Uterus (tissue), 4 donors: Measurements from ENCODE around the gene APCDD1. TPM values are rescaled to one million over a fixed set of nuclear protein-coding genes. Genes with fewer than 3 reads are reported as not detected.

Experiments used
- DNase-seq, 2 donors: peaks; one replicate each; pipeline ENCODE4 v3.0.0-alpha.2; 2019 to 2020
- H3K27ac ChIP-seq, 2 donors: fragments of 200-600 bp; sonication (generic); 1 replicate in 1 of 2; 2 replicates in 1 of 2; pipeline ENCODE4 v1.5.1; 2016 to 2018
- H3K27me3 ChIP-seq, 2 donors: fragments of 200-600 bp; sonication (generic); one replicate each; pipeline ENCODE4 v1.5.1; 2018 to 2019; ENCODE audit warnings: control low read depth in 1 of 2
- H3K36me3 ChIP-seq, 2 donors: fragments of 200-600 bp; sonication (generic); one replicate each; pipeline ENCODE4 v1.5.1; 2019; ENCODE audit warnings: control low read depth in 1 of 2
- H3K4me1 ChIP-seq, 2 donors: fragments of 200-600 bp; sonication (generic); one replicate each; pipeline ENCODE4 v1.5.1; 2018 to 2019; ENCODE audit warnings: control low read depth in 1 of 2
- H3K4me3 ChIP-seq, 2 donors: fragments of 200-600 bp; sonication (generic); 1 replicate in 1 of 2; 2 replicates in 1 of 2; pipeline ENCODE4 v1.5.1; 2018 to 2019; ENCODE audit warnings: mild to moderate bottlenecking in 1 of 2
- H3K9me3 ChIP-seq, 2 donors: fragments of 200-600 bp; sonication (generic); one replicate each; pipeline ENCODE4 v1.5.1; 2019; ENCODE audit warnings: control low read depth in 1 of 2
- POLR2A ChIP-seq, 2 donors: fragments of 450-650 bp; IDR thresholded peaks; one replicate each; pipeline ENCODE4 v1.6.1; 2016; ENCODE audit warnings: antibody characterized with exemption in 2 of 2, mild to moderate bottlenecking in 1 of 2, moderate library complexity in 1 of 2
- intact Hi-C: fragments of 100-400 bp; cut with DNase I; formaldehyde crosslinking; loops from one replicate; pipeline ENCODE4 v1.15.1; 2023; ENCODE audit warnings: low total_unique reads
- total RNA-seq, 4 donors: library from RNA; depleted of rRNA in 3 of 4; stranded (reverse); fragments of >200 nt in 3 of 4; gene quantifications; one replicate each; pipeline versions ENCODE4 v1.1.0 to v1.2.4, GENCODE V29; 2014 to 2023
- TF ChIP-seq, protein P1 (sequence below), 4 experiments: fragments of 200-600 bp in 2 of 4; fragments of 450-650 bp in 2 of 4; sonication (generic) in 2 of 4; IDR thresholded peaks; one replicate each; pipeline ENCODE4 v1.5.1; 2016 to 2019; ENCODE audit warnings: antibody characterized with exemption in 4 of 4, mild to moderate bottlenecking in 2 of 4, moderate library complexity in 1 of 4
- donor health status: DM: yes; HTN: yes; CAD: no.

The APCDD1 gene
- total RNA-seq, 4 donors from 2014 or later = 8.2 to 288 (median 113) TPM

DNA sequence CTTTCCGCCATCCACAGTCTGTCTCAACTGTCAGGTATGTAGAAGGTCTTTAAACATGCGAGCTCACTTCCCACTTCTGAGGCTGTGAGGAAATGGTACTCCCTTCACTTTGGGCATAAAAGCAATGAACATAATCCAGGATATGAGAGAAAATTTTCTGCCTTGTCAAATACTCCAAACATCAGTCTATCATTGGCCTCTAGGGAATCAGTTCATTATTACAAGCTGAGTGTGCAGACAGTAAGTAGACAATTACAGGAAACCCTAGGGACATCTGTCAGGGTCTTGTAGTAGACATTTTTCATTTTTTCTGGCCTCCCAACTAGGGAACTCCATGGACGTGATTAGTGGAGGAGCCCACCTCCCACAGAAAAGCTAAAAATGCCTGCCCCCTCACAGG lies 13.6 kb upstream of the APCDD1 start:
- H3K27ac ChIP-seq = no peak overlapping the region
- no peak for DNase-seq
- intact Hi-C loops = no loop called here
- no peaks in the 10 kb centered on the region for H3K4me1 ChIP-seq
- TF ChIP-seq, protein P1, sequence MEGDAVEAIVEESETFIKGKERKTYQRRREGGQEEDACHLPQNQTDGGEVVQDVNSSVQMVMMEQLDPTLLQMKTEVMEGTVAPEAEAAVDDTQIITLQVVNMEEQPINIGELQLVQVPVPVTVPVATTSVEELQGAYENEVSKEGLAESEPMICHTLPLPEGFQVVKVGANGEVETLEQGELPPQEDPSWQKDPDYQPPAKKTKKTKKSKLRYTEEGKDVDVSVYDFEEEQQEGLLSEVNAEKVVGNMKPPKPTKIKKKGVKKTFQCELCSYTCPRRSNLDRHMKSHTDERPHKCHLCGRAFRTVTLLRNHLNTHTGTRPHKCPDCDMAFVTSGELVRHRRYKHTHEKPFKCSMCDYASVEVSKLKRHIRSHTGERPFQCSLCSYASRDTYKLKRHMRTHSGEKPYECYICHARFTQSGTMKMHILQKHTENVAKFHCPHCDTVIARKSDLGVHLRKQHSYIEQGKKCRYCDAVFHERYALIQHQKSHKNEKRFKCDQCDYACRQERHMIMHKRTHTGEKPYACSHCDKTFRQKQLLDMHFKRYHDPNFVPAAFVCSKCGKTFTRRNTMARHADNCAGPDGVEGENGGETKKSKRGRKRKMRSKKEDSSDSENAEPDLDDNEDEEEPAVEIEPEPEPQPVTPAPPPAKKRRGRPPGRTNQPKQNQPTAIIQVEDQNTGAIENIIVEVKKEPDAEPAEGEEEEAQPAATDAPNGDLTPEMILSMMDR (IDR thresholded peaks at IDR 0.05) = no peak
- TF ChIP-seq POLR2A (IDR thresholded peaks at IDR 0.05) = no peak
- H3K4me3 ChIP-seq = no peak overlapping the region
- H3K27me3 ChIP-seq = no peaks in the 10 kb centered on the region
- no peaks in the 10 kb centered on the region for H3K36me3 ChIP-seq
- no peaks in the 10 kb centered on the region for H3K9me3 ChIP-seq

DNA sequence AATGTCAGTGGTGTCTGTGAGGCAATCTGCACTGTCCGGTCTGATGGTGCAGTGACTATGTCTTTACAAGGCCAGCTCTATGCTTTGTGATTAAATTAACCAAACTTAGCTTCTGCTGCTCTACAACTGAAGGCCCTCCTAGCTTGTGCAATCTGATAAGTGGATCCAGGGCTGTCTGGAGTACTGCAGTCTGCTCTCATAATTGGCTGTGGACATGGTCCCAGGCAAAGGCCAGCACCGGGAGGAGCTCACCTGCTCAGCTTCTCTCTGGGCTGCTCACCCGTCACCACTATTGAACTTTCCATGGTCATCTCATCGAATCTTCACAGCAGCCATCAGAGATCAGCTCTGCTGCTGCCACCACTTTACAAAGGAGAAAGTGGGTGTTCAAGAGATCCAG lies 13.0 kb upstream of the APCDD1 start:
- no peaks in the 10 kb centered on the region for H3K9me3 ChIP-seq
- intact Hi-C loops = no loop called here
- no peaks in the 10 kb centered on the region for H3K4me1 ChIP-seq
- H3K4me3 ChIP-seq = no peak overlapping the region
- no peaks in the 10 kb centered on the region for H3K27me3 ChIP-seq
- no peak for DNase-seq
- no peaks in the 10 kb centered on the region for H3K36me3 ChIP-seq
- no peak overlapping the region for H3K27ac ChIP-seq
- no peak for TF ChIP-seq POLR2A (IDR thresholded peaks at IDR 0.05)
- TF ChIP-seq, protein P1 (IDR thresholded peaks at IDR 0.05) = no peak

DNA sequence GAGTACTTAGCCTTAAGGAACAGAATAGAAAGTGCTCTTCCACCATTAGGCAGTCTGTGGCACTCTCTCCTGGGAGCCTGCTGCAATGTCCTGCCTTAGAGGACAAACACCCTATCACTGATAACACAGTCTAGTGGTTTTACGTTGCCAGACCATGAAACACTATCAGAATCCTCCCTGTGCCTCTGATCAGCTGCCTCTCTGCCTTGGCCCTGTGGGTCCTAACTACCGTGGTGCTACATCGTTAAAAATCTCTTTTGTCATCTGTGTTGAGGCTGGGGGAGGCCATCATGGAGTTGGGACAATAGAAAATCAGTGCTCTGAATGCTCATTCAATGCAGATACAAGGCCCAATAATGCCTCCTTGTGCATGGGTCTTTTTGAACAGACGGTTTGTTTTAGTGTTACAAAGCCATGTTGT lies 11.9 kb upstream of the APCDD1 start:
- no peak overlapping the region for H3K27ac ChIP-seq
- H3K27me3 ChIP-seq = no peaks in the 10 kb centered on the region
- no peaks in the 10 kb centered on the region for H3K9me3 ChIP-seq
- no peaks in the 10 kb centered on the region for H3K36me3 ChIP-seq
- intact Hi-C loops = no loop called here
- TF ChIP-seq, protein P1 (IDR thresholded peaks at IDR 0.05) = no peak
- no peaks in the 10 kb centered on the region for H3K4me1 ChIP-seq
- H3K4me3 ChIP-seq = no peak overlapping the region
- DNase-seq = no peak

DNA sequence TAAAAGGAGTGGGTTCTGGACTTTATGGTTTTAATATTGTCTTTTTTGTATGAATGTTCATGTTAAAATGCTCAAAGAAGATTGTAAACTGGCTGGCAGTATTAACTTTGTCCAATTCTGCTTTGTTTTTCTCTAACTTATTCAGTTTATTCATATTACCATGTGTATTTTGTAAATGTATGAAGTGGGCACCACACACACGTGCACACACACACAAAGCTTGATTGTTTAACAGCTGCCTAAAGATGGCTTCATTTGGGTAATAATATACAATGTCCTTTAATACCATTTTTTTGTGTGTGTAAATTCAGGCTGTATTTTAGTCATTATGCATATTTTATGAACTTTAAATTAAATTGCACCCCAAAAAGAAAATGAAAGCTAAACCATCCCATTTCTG lies 11.4 kb upstream of the APCDD1 start:
- Histone ChIP-seq H3K36me3 (no peaks in the 10 kb centered on the region), H3K4me1 (no peaks in the 10 kb centered on the region), H3K27ac (no peak overlapping the region), H3K27me3 (no peaks in the 10 kb centered on the region), H3K4me3 (no peak overlapping the region), H3K9me3 (no peaks in the 10 kb centered on the region)
- intact Hi-C loops = no loop called here
- no peak for DNase-seq
- no peak for TF ChIP-seq POLR2A (IDR thresholded peaks at IDR 0.05)
- TF ChIP-seq, protein P1 (IDR thresholded peaks at IDR 0.05) = no peak

DNA sequence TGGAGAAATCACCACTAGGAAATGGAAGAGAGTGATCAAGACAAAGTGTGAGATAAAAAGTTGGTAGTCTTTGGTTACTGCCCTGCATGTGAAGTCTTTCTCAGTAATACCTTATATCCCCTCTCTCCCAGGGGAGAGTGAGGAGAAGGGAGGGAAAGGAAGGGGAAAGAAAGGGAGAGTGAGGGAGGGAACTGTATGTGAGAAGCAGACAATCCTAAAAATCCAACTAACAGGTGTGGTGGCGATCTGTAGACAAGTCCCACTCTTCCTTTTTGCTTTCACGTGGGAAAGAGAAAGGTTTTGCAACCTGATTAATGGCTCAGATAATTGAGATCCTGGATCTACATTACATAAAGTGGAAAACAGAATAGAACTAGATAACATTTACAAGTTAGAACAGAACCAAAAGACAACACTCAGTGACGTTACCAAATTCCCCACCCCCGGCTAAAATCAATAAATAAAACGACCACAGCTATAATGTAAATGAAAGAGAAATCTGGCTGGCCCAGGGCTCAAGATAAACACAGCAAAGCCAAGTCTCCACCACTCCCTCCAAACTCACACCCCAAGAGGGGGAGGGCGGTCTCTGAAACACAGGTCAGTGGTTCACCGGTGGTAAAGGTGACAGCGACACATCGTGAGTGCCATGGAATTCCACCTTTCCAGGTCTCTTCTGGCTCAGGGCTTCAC lies 10.0 kb upstream of the APCDD1 start:
- intact Hi-C loops = no loop called here
- Histone ChIP-seq H3K27me3 (no peaks in the 10 kb centered on the region), H3K4me3 (no peak overlapping the region), H3K36me3 (no peaks in the 10 kb centered on the region), H3K4me1 (no peaks in the 10 kb centered on the region), H3K9me3 (no peaks in the 10 kb centered on the region), H3K27ac (no peak overlapping the region)
- TF ChIP-seq POLR2A (IDR thresholded peaks at IDR 0.05) = no peak
- TF ChIP-seq, protein P1 (IDR thresholded peaks at IDR 0.05) = no peak
- DNase-seq = no peak
